DOHH2 (cell line): ENCODE results near the gene RIPOR2.

Source experiments
- EZH2phosphoT487 ChIP-seq: fragments of 200-600 bp; sonication (generic); IDR thresholded peaks from 2 replicates; pipeline ENCODE4 v1.6.1; 2017; ENCODE audit warnings: borderline replicate concordance, mild to moderate bottlenecking, antibody characterized with exemption, low read length, moderate library complexity, mixed read lengths
- TF ChIP-seq, protein P1 (sequence below): fragments of 200-600 bp; sonication (generic); IDR thresholded peaks from one replicate; pipeline ENCODE4 v1.5.1; 2014; ENCODE audit warnings: antibody characterized with exemption, mild to moderate bottlenecking, low read depth, low read length; ENCODE audit not compliant: poor library complexity, severe bottlenecking

DNA sequence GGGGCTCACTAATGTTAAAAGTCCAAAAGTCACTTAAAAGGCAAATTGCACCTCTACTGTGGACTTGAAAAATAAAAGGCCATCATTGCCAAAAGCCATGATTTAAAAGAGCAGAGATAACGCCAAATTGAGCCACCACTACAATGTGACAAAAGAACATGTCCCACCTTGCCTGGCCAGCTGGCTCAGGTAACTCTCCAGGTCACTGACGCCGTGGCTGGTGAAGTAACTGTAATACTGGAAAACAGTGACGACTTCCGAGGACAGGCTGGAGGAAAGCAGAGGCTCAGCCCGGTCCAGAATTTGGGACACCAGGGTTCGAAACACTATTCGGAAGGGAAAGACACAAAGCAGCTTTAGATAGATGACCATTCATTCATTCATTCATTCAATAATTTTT is 107.8 kb downstream of the RIPOR2 start:
- TF ChIP-seq, protein P1, sequence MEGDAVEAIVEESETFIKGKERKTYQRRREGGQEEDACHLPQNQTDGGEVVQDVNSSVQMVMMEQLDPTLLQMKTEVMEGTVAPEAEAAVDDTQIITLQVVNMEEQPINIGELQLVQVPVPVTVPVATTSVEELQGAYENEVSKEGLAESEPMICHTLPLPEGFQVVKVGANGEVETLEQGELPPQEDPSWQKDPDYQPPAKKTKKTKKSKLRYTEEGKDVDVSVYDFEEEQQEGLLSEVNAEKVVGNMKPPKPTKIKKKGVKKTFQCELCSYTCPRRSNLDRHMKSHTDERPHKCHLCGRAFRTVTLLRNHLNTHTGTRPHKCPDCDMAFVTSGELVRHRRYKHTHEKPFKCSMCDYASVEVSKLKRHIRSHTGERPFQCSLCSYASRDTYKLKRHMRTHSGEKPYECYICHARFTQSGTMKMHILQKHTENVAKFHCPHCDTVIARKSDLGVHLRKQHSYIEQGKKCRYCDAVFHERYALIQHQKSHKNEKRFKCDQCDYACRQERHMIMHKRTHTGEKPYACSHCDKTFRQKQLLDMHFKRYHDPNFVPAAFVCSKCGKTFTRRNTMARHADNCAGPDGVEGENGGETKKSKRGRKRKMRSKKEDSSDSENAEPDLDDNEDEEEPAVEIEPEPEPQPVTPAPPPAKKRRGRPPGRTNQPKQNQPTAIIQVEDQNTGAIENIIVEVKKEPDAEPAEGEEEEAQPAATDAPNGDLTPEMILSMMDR = no peak
- no peak for TF ChIP-seq EZH2phosphoT487
